HUES6 (cell line): ENCODE results near the gene BSDC1.

Experiments used
- H3K27ac ChIP-seq: 2 replicates; pipeline ENCODE4 v1.7.0; 2013; ENCODE audit warnings: low read depth, mild to moderate bottlenecking, low read length, inconsistent platforms
- H3K27me3 ChIP-seq: 2 replicates; pipeline ENCODE4 v1.6.1; 2013; ENCODE audit warnings: low read length; ENCODE audit not compliant: control insufficient read depth, insufficient read depth
- H3K36me3 ChIP-seq: 2 replicates; pipeline ENCODE4 v1.6.1; 2013; ENCODE audit warnings: low read length; ENCODE audit not compliant: control insufficient read depth, insufficient read depth
- H3K4me1 ChIP-seq: 2 replicates; pipeline ENCODE4 v1.6.1; 2013; ENCODE audit warnings: low read length; ENCODE audit not compliant: control insufficient read depth, insufficient read depth
- H3K4me3 ChIP-seq: 2 replicates; pipeline ENCODE4 v1.5.1; 2013; ENCODE audit warnings: low read depth, low read length
- H3K9ac ChIP-seq: one replicate; pipeline ENCODE4 v1.6.1; 2013; ENCODE audit warnings: mild to moderate bottlenecking, low read length
- H3K9me3 ChIP-seq: 2 replicates; pipeline ENCODE4 v1.6.1; 2013; ENCODE audit warnings: low read depth, low read length; ENCODE audit not compliant: control insufficient read depth, insufficient read depth

BSDC1 gene

GRCh38 chr1:32334274-32334861, 59.9 kb downstream of the BSDC1 start:
- Histone ChIP-seq H3K9ac (peak overlapping the region; percentile 94), H3K4me3 (peak overlapping the region; percentile 80), H3K27ac (peak overlapping the region; percentile 83), H3K27me3 (peaks cover 7% of the 10 kb centered on the region), H3K4me1 (peaks cover 35% of the 10 kb centered on the region), H3K36me3 (peaks cover 56% of the 10 kb centered on the region), H3K9me3 (no peaks in the 10 kb centered on the region)

DNA sequence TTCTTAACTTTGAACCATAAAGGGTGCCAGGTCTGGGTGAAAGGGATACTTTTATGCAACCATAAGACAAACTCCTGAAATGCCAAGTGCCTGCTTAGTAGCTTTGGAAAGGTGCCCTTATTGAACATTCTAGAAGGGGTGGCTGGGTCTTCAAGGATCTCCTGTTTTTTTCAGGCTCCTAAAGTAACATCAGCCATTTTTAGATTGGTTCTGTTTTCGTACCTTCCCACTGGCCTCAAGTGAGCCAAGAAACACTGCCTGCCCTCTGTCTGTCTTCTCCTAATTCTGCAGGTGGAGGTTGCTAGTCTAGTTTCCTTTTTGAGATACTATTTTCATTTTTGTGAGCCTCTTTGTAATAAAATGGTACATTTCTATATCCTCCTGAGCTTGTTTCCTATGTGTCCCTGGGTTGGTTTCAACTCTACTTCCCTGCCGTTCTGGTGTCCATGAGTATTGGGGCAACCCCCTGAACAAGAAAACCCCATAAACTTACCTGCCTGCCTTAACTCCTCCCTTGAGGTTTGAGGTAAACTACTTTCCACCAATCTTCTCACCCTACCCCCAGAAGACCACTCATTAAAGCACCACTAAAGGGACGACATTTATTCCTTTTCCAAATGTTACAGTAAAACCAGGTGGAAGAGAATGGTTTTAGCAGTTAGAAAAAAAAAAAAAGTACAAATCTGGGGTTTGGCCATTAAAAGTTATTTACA, 60.8 kb downstream of the BSDC1 start:
- H3K27ac ChIP-seq = no peak overlapping the region
- no peaks in the 10 kb centered on the region for H3K9me3 ChIP-seq
- peaks cover 33% of the 10 kb centered on the region for H3K4me1 ChIP-seq
- H3K4me3 ChIP-seq = no peak overlapping the region
- no peak overlapping the region for H3K9ac ChIP-seq
- peaks cover 65% of the 10 kb centered on the region for H3K36me3 ChIP-seq
- H3K27me3 ChIP-seq = peaks cover 7% of the 10 kb centered on the region

DNA sequence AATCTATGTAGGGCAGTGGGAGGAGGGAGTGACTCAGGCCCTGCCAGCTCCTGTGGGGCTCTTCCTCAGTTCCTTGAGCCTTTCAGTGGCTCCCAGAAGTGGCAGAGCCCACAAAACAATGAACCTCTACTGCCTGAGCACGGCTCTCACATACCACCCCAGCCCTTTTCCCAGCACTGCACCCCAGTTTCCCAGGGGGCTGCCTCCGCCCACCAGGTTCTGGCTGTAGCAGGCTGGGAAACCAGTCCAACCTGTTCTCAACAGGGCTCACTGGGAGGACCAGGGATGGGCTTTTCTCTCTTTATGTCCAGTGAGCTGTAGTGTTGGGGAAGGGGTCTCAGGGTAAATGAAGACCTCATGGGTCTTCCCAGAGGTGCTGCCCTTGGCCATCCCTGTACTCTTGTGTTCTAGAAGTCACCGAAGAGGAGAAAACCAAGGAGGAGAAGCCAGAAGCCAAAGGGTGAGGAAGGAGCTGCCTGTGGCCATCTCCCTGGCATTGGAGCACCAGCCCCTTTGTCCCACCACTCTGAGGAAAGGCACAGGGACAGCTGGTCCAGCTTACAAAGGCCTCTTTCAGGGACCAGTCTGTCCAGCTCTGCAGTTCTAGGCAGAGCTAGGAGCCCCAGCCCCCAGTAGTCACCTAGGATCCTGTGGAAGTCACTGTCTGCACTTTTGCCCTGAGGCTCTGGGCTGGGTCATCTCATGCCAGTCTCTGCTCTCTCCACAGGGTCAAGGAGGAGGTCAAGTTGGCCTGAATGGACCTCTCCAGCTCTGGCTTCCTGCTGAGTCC, 61.8 kb downstream of the BSDC1 start:
- Histone ChIP-seq H3K9ac (no peak overlapping the region), H3K9me3 (no peaks in the 10 kb centered on the region), H3K36me3 (peaks cover 74% of the 10 kb centered on the region), H3K4me3 (no peak overlapping the region), H3K27ac (no peak overlapping the region), H3K27me3 (peaks cover 7% of the 10 kb centered on the region), H3K4me1 (peaks cover 27% of the 10 kb centered on the region)

DNA sequence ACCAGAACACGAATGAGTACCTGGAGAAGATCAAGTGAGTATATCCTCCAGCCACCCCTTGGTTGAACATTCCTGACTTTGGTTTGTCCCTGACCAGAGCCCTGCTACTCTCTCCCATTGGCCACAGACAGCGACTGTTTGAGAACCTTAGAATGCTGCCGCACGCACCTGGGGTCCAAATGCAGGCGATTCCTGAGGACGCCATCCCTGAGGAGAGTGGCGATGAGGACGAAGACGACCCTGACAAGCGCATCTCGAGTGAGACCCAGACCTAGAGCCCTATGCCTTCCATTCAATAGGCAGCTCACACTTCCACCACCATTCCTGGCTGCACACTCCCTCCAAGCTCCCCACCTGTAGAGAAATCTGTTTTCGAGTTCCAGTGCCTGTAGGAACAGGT, 62.7 kb downstream of the BSDC1 start:
- Histone ChIP-seq H3K4me3 (no peak overlapping the region), H3K36me3 (peaks cover 83% of the 10 kb centered on the region), H3K27me3 (peaks cover 2% of the 10 kb centered on the region; the same call in 1 of the 2 replicates), H3K9me3 (no peaks in the 10 kb centered on the region), H3K27ac (no peak overlapping the region), H3K9ac (no peak overlapping the region), H3K4me1 (peaks cover 19% of the 10 kb centered on the region)

DNA sequence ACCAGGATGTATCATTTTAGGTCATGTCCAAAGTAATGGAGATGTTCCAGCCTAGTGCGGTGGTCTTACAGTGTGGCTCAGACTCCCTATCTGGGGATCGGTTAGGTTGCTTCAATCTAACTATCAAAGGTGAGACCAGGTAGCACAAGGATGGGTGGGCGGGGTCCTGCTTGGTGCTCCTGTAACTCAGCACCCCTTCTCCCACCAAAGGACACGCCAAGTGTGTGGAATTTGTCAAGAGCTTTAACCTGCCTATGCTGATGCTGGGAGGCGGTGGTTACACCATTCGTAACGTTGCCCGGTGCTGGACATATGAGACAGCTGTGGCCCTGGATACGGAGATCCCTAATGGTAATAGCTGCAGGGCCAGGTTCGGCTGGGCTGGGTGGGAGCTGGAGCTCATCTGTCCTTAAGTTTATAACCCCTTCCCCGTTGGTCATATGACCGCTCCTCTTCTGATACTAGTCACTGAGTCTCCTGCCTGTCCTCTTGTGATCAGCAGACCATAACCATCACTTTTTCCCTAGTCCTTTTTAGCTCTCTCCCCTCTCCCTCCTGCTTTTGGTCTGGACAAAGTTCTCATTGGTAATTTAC, 63.6 kb downstream of the BSDC1 start:
- Histone ChIP-seq H3K4me3 (no peak overlapping the region), H3K4me1 (peaks cover 17% of the 10 kb centered on the region), H3K9ac (no peak overlapping the region), H3K9me3 (no peaks in the 10 kb centered on the region), H3K36me3 (peaks cover 87% of the 10 kb centered on the region), H3K27me3 (no peaks in the 10 kb centered on the region), H3K27ac (no peak overlapping the region)

GRCh38 chr1:32329931-32330466, 64.2 kb downstream of the BSDC1 start:
- no peaks in the 10 kb centered on the region for H3K9me3 ChIP-seq
- H3K27me3 ChIP-seq = no peaks in the 10 kb centered on the region
- no peak overlapping the region for H3K27ac ChIP-seq
- peaks cover 17% of the 10 kb centered on the region for H3K4me1 ChIP-seq
- H3K4me3 ChIP-seq = no peak overlapping the region
- peaks cover 93% of the 10 kb centered on the region for H3K36me3 ChIP-seq
- H3K9ac ChIP-seq = no peak overlapping the region

DNA sequence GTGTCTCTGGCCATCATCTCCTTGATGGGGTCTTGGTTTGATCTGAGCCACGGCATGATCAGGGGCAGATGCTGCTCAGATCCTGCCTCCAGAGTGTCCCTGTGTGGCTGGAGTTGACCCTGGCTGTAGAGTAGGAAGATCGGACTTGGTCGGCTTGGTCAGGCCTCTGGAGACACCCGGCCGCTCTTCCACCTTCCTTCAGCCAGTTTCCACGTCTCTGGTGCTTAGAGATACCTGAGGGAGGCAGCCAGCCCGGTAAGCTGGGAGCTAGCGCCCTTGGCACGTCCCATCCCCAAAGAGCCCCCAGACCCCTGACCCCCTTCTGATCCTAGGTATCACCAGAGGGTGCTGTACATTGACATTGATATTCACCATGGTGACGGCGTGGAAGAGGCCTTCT, 67.0 kb downstream of the BSDC1 start:
- H3K4me1 ChIP-seq = peaks cover 1% of the 10 kb centered on the region; the same call in 1 of the 2 replicates
- peaks cover 80% of the 10 kb centered on the region for H3K36me3 ChIP-seq
- no peaks in the 10 kb centered on the region for H3K9me3 ChIP-seq
- no peaks in the 10 kb centered on the region for H3K27me3 ChIP-seq
- no peak overlapping the region for H3K9ac ChIP-seq
- no peak overlapping the region for H3K4me3 ChIP-seq
- H3K27ac ChIP-seq = no peak overlapping the region

GRCh38 chr1:32321712-32322291, 72.4 kb downstream of the BSDC1 start:
- Histone ChIP-seq H3K4me3 (no peak overlapping the region), H3K4me1 (no peaks in the 10 kb centered on the region), H3K9me3 (no peaks in the 10 kb centered on the region), H3K9ac (no peak overlapping the region), H3K27me3 (no peaks in the 10 kb centered on the region), H3K36me3 (peaks cover 57% of the 10 kb centered on the region), H3K27ac (no peak overlapping the region)

DNA sequence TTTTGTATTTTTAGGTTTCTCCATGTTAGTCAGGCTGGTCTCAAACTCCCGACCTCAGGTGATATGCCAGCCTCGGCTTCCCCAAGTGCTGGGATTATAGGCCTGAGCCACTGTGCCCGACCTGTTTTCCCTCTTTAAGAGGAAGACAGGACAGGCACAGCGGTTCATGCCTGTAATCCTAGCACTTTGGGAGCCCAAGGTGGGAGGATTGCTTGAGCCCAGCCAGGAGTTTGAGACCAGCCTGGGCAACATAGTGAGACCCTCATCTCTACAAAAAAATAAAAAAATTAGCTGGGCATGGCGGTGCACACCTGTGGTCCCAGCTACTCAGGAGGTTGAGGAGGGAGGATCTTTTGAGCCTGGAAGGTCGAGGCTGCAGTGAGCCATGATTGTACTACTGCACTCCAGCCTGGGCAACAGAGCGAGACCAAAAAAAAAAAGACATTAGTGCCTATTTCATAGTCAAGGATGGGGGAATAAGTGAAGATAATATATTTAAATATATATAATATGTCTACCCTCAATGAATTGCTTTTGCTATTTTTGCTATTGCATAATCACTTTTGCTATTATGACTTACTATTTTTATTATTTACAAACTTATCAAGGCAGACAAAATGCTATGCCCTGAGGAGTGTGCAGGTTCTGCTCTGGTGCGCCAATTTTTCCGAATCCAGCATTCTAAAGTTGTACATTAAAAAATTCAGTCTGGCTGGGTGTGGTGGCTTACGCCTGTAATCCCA, 75.9 kb downstream of the BSDC1 start:
- Histone ChIP-seq H3K36me3 (peaks cover 42% of the 10 kb centered on the region), H3K4me3 (no peak overlapping the region), H3K9ac (no peak overlapping the region), H3K27me3 (no peaks in the 10 kb centered on the region), H3K4me1 (no peaks in the 10 kb centered on the region), H3K9me3 (no peaks in the 10 kb centered on the region), H3K27ac (no peak overlapping the region)

GRCh38 chr1:32316903-32317277, 77.4 kb downstream of the BSDC1 start:
- Histone ChIP-seq H3K27ac (no peak overlapping the region), H3K27me3 (no peaks in the 10 kb centered on the region), H3K9me3 (no peaks in the 10 kb centered on the region), H3K4me3 (no peak overlapping the region), H3K36me3 (peaks cover 36% of the 10 kb centered on the region), H3K9ac (no peak overlapping the region), H3K4me1 (no peaks in the 10 kb centered on the region)
